Epithelial cell of proximal tubule (primary cell): ENCODE measurements around the gene FAM13A. TPM values are rescaled to one million over a fixed set of nuclear protein-coding genes. Genes with fewer than 3 reads are reported as not detected.

Source experiments
- DNase-seq: peaks from one replicate; pipeline ENCODE4 v3.0.0-alpha.2; 2011; ENCODE audit warnings: low read depth
- H3K4me3 ChIP-seq: 2 replicates; pipeline ENCODE4 v1.5.1; 2011; ENCODE audit warnings: low read depth, mild to moderate bottlenecking, low read length
- CTCF ChIP-seq: conservative IDR thresholded peaks from 2 replicates; pipeline ENCODE4 v1.5.1; 2012; ENCODE audit warnings: low read depth, mild to moderate bottlenecking, low read length
- total RNA-seq: library from RNA; depleted of rRNA; stranded (reverse); fragments of >200 nt; gene quantifications from 2 replicates; pipeline ENCODE4 v1.2.3, GENCODE V29; 2015

FAM13A gene
- total RNA-seq, 1 donor from 2014 or later, result 3.0 TPM

DNA sequence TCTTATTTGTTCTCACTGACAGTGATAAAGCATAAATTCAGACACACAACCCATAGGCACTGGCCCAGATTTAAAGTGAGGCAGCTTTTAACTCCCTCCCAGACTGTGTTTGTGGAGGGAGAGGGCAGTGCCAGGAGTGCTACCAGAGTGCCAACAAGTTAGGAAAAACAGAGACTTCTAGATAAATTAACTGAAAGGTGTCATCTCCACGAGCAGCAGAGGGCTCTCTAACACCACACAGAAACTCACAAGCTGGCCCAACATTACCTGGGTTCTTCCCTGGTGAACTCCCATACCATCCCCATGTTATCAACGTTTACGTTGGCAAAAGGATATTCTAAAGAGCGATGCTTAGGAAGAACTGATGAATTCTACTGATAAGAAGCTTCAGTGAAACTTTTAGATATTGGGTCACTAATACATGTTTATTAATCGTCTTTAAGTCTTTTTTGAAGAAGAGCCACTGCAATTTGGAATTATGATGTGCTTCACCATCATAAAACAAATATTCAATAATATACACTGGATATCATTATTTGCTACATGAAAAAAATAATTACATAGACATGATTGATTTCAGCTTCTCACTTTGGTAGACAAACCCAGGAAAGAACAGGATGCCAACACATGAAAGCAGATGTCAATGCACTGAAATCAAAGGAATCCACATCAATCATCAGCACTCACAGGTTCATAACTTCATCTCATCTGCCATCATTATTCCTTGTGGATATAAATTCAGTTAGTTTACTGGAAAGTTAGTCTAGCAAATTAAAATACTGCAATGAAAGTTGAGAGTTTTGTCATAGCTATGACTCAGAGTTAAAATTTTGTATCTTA is 238.1 kb downstream of the FAM13A start:
- no peak overlapping the region for H3K4me3 ChIP-seq
- peak; percentile 79 for TF ChIP-seq CTCF
- DNase-seq, result no peak

DNA sequence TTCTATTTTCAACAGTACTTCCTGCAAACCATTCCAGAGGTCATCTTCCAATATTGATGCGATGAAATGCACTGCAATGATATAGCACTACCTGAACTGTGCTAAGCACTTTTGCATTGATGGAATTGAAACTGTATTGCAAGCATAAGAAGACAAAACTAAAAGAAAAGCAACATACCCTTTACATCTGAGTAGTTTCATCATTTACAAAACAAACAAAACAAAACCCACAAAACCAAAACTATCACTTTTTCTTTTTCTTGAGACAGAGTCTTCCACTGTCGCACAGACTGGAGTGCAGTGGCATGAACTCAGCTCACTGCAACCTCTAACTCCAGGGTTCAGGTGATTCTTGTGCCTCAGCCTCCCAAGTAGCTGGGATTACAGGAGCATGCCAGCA is 239.2 kb downstream of the FAM13A start:
- no peak overlapping the region for H3K4me3 ChIP-seq
- no peak for TF ChIP-seq CTCF
- no peak for DNase-seq

- H3K4me3 ChIP-seq, result no peak overlapping the region
- no peak for TF ChIP-seq CTCF
- DNase-seq, result no peak
Observed at GRCh38 chr4:88816360-88816759, 240.6 kb downstream of the FAM13A start.

DNA sequence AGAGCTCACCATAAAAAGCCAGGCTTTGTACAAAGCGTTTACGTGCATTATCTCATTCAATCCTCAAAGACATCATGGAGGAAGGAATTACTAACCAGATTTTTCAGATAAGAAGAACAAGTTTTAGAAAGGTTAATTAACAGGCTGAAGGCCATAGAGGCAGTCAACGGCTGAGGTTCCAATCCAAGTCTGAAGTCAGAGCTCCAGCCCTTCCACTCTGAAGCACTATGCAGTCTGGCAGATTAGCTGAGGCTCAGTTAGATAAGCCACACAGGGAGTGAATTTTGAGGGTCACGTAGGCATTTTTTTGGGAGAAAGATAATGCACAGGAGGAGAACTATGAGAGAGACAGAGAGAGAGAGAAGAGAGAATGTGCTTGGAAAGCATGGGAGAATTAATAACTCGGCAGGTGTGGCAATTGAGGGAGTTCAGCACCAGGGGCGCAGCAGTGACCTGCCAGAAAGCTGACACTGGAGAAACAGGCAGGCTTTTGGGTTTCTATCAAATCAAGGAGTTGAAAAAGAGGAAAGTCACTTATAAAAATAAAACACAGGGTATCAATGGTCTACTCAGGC is 242.9 kb downstream of the FAM13A start:
- DNase-seq, result no peak
- TF ChIP-seq CTCF, result peak; percentile 50
- no peak overlapping the region for H3K4me3 ChIP-seq

DNA sequence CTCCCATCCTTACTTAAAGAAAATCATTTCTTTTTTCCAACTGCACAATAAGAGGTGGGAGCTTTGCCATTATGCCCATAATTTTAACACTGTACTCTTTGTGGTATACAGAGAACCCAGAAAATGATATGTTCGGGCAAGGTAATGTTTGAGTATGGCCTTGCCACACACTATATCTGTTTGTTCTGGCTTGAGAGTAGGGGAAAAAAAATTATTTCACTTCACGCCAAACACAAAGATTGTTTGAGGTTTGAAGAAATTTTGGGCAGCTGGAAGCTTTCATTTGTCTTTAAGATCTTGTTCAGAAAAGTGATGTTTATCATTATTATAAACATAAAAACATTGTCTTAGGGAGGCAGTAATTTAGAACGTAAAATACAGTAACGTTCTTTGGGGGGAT is 244.0 kb downstream of the FAM13A start:
- no peak for DNase-seq
- TF ChIP-seq CTCF, result no peak
- no peak overlapping the region for H3K4me3 ChIP-seq

- DNase-seq, result no peak
- TF ChIP-seq CTCF, result no peak
- H3K4me3 ChIP-seq, result no peak overlapping the region
Observed at GRCh38 chr4:88812420-88812819, 244.6 kb downstream of the FAM13A start.

GRCh38 chr4:88811904-88812303 is 245.1 kb downstream of the FAM13A start:
- no peak for TF ChIP-seq CTCF
- H3K4me3 ChIP-seq, result no peak overlapping the region
- DNase-seq, result no peak
